Epithelial cell of alveolus of lung (primary cell): ENCODE data around the gene CNOT6L. TPM values are rescaled to one million over a fixed set of nuclear protein-coding genes. Genes with fewer than 3 reads are reported as not detected.

ENCODE experiments used
- total RNA-seq: library from RNA; depleted of rRNA; stranded (reverse); fragments of >200 nt; gene quantifications from 2 replicates; pipeline ENCODE4 v1.2.1, GENCODE V29; 2015

The CNOT6L gene
- 11.6 and 15.4 TPM in 2 replicates for total RNA-seq

GRCh38 chr4:77818602-77819403 is at the start of gene CNOT6L:
CNOT6L (minus strand) TSS chr4:77819368; CDS start chr4:77819308, 60 bp downstream.

DNA sequence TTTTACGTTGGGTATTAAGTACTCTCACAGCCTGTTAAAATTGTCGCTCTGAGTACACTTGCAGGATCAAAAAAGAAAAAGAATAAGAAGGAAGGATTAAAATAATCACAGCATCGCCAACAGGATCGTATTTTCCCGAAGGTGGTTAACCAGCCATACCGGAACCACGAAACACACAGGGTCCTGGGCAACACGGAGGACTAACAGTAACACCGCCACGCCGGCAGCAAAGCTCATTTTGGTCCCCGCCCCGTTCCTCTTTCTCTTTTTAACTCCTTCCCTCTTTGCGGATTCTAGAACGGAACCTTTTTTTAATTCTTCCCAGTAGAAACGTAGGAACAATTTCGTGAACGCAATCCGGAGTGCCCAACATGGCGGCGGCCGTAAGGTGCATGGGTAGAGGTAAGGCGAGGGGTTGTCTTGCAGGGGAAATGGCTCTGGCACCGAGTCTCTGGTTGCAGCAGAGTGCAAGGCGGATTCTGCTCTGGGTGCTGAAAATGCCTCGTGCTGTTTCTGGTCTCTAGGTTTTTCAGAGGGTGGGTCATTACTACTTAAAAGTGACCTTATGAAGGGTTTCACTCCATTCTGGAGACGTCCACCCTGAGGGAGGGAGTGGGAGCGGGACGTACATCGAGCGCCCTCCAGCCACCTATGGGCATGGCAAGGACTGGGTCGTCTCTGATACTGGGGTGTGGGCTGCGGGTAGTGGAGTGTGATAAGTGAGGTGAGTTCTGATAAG is 43.5 kb upstream of the CNOT6L start, which contains the start of gene MRPL1:
MRPL1 (plus strand) TSS at position 353 of the 739 bp plus-strand sequence; CDS start at position 372, 19 bp downstream.

Other genes with a start within 250 kb of the CNOT6L start
- not detected in 2 replicates for gene CXCL13, start 213.5 kb downstream of the CNOT6L start, total RNA-seq
- 22.2 and 26.2 TPM in 2 replicates for gene MRPL1, start 43.5 kb upstream of the CNOT6L start, total RNA-seq
- gene FRAS1, start 238.0 kb upstream of the CNOT6L start, total RNA-seq = 0.48 and 4.9 TPM in 2 replicates